Breast epithelium (tissue), 4 donors: ENCODE measurements around the gene ZNF750. TPM values are rescaled to one million over a fixed set of nuclear protein-coding genes. Genes with fewer than 3 reads are reported as not detected.

Experiments
- DNase-seq, 2 donors: peaks; one replicate each; pipeline ENCODE4 v3.0.0-alpha.2; 2019; ENCODE audit warnings: low spot score in 2 of 2
- H3K27ac ChIP-seq, 2 donors: fragments of 200-600 bp; sonication (generic) in 1 of 2; one replicate each; pipeline ENCODE4 v1.5.1; 2016 to 2019; ENCODE audit warnings: mild to moderate bottlenecking in 1 of 2
- H3K27me3 ChIP-seq, 2 donors: fragments of 200-600 bp; sonication (generic) in 1 of 2; one replicate each; pipeline versions ENCODE4 v1.5.1 to v1.6.0; 2017 to 2019; ENCODE audit warnings: control low read depth in 1 of 2, mild to moderate bottlenecking in 1 of 2
- H3K36me3 ChIP-seq: fragments of 200-600 bp; one replicate; pipeline ENCODE4 v1.5.1; 2019
- H3K4me1 ChIP-seq, 2 donors: fragments of 200-600 bp; sonication (generic); one replicate each; pipeline ENCODE4 v1.5.1; 2016 to 2019; ENCODE audit warnings: control low read depth in 1 of 2
- H3K4me3 ChIP-seq, 3 donors: fragments of 200-600 bp; sonication (generic); 1 replicate in 2 of 3; 2 replicates in 1 of 3; pipeline ENCODE4 v1.5.1; 2016 to 2019; ENCODE audit warnings: mild to moderate bottlenecking in 3 of 3, moderate library complexity in 2 of 3
- H3K9me3 ChIP-seq, 2 donors: fragments of 200-600 bp; sonication (generic) in 1 of 2; one replicate each; pipeline ENCODE4 v1.5.1; 2016 to 2019; ENCODE audit warnings: control low read depth in 1 of 2
- POLR2A ChIP-seq: fragments of 450-650 bp; IDR thresholded peaks from one replicate; pipeline ENCODE4 v1.6.1; 2016; ENCODE audit warnings: antibody characterized with exemption, mild to moderate bottlenecking, moderate library complexity
- POLR2AphosphoS5 ChIP-seq, 3 donors: sonication (generic); formaldehyde crosslinking; IDR thresholded peaks; one replicate each; pipeline ENCODE4 v1.6.1; 2017; ENCODE audit warnings: antibody characterized with exemption in 3 of 3
- intact Hi-C: fragments of 100-400 bp; cut with DNase I; formaldehyde crosslinking; loops from one replicate; pipeline ENCODE4 v1.15.1; 2023; ENCODE audit warnings: low total_unique reads
- total RNA-seq, 3 donors: library from RNA; depleted of rRNA; stranded (reverse); fragments of >200 nt; gene quantifications; one replicate each; pipeline ENCODE4 v1.1.0, GENCODE V29; 2016
- TF ChIP-seq, protein P1 (sequence below), 3 donors: fragments of 450-650 bp; IDR thresholded peaks; one replicate each; pipeline ENCODE4 v1.5.1; 2016 to 2017; ENCODE audit warnings: antibody characterized with exemption in 3 of 3, mild to moderate bottlenecking in 3 of 3, moderate library complexity in 3 of 3

ZNF750 gene
- total RNA-seq, 3 donors from 2014 or later, result 5.6 to 7.8 TPM; not detected in 1

DNA sequence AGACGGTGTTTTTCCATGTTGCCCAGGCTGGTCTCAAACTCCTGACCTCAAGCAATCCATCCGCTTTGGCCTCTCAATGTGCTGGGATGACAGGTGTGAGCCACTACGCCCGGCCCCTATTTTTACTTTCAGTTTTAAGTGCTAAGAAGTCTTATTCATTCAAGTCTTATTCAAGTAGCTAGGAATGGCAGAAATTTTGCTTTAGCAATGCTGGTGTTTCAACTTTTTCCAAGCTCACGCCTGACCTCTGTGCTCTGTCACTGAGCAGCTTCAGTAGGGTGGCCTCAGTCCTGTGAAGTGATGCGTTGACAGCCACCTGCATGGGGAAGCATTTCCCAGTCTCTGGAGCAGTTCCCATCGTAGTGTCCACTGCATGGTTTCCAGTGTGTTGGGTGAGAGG is 12.9 kb downstream of the ZNF750 start:
- H3K4me3 ChIP-seq, result no peak overlapping the region
- DNase-seq, result no peak
- intact Hi-C loops, result no loop called here
- H3K36me3 ChIP-seq, result no peaks in the 10 kb centered on the region
- TF ChIP-seq POLR2A (no peak), POLR2AphosphoS5 (IDR thresholded peaks at IDR 0.05) (no peak)
- TF ChIP-seq, protein P1, sequence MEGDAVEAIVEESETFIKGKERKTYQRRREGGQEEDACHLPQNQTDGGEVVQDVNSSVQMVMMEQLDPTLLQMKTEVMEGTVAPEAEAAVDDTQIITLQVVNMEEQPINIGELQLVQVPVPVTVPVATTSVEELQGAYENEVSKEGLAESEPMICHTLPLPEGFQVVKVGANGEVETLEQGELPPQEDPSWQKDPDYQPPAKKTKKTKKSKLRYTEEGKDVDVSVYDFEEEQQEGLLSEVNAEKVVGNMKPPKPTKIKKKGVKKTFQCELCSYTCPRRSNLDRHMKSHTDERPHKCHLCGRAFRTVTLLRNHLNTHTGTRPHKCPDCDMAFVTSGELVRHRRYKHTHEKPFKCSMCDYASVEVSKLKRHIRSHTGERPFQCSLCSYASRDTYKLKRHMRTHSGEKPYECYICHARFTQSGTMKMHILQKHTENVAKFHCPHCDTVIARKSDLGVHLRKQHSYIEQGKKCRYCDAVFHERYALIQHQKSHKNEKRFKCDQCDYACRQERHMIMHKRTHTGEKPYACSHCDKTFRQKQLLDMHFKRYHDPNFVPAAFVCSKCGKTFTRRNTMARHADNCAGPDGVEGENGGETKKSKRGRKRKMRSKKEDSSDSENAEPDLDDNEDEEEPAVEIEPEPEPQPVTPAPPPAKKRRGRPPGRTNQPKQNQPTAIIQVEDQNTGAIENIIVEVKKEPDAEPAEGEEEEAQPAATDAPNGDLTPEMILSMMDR (IDR thresholded peaks at IDR 0.05), result no peak
- peaks cover 0 to 4% of the 10 kb centered on the region in 2 donors for H3K4me1 ChIP-seq
- no peaks in the 10 kb centered on the region for H3K27me3 ChIP-seq
- H3K9me3 ChIP-seq, result no peaks in the 10 kb centered on the region
- no peak overlapping the region for H3K27ac ChIP-seq

DNA sequence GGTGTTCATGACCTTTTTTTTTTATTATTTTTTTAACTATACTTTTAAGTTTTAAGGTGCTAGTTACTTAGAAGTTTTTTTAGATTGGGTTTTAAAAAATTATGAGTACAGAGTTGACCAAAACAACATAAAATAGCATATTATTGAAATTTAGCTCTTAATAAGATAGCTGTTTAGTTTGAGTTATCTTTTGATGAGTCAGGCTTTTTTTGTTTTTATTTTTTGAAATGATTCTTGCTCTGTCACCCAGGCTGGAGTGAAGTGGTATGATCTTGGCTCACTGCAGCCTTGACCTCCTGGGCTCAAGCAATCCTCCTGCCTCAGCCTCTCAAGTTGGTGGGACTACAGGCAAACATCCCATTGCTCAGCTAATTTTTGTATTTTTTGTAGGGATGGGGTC is 13.6 kb downstream of the ZNF750 start:
- no peaks in the 10 kb centered on the region for H3K36me3 ChIP-seq
- H3K27ac ChIP-seq, result no peak overlapping the region
- H3K27me3 ChIP-seq, result no peaks in the 10 kb centered on the region
- H3K4me3 ChIP-seq, result no peak overlapping the region
- H3K9me3 ChIP-seq, result no peaks in the 10 kb centered on the region
- DNase-seq, result no peak
- TF ChIP-seq, protein P1 (IDR thresholded peaks at IDR 0.05), result no peak
- TF ChIP-seq POLR2AphosphoS5 (IDR thresholded peaks at IDR 0.05), result no peak
- no peak for TF ChIP-seq POLR2A
- intact Hi-C loops, result no loop called here
- H3K4me1 ChIP-seq, result peaks cover 0 to 4% of the 10 kb centered on the region in 2 donors

DNA sequence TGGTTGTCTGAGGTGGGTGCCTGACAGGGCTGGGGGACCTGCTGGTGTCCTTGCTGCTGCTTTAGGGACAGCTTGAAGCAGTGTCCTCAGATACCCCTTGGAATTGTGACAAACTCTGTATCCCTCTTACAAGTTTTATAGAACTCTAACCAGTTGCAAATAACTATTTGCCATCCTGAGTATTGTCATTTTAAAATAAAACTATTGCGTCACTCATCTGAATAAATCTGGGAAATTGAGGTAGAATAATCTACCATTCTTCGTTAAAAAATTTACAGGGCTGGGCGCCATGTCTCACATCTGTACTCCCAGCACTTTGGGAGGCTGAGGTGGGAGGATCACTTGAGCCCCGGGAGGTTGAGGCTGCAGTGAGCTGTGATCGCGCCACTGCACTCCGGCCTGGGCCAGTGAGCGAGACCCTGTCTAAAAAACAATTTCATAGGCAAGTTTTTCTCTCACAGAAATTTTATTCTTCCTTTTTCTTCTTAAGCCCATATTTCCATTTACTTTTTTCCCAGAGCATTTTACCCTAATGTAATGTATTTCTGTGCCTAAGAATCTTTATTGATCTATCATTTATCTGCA is 14.2 kb downstream of the ZNF750 start:
- Histone ChIP-seq H3K4me3 (no peak overlapping the region), H3K36me3 (no peaks in the 10 kb centered on the region), H3K27ac (no peak overlapping the region), H3K4me1 (peaks cover 0 to 4% of the 10 kb centered on the region in 2 donors), H3K9me3 (no peaks in the 10 kb centered on the region), H3K27me3 (no peaks in the 10 kb centered on the region)
- no peak for DNase-seq
- TF ChIP-seq POLR2AphosphoS5 (IDR thresholded peaks at IDR 0.05) (no peak), POLR2A (no peak)
- TF ChIP-seq, protein P1 (IDR thresholded peaks at IDR 0.05), result no peak
- intact Hi-C loops, result no loop called here

DNA sequence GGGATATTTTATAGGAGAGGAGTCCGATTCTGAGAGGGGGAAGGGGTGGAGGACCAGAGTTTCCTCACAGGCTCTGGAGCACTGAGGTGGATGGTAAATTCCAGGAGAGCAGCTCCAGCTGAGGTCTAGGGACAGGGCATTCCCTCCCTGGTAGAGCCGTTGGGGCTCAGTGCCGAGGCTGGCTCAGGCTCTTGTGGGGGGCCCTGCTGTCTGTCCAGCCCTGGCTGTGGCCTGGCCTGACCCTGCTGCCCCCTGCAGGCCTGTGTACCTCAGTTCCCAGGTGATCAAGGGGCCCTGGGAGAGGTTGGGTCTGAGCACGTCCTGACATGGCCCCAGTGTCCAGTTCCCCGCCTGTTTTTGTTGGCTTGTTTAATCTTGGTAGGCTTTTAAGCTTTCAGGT is 16.8 kb downstream of the ZNF750 start:
- Histone ChIP-seq H3K9me3 (peaks cover 8 to 13% of the 10 kb centered on the region in 2 donors), H3K27me3 (no peaks in the 10 kb centered on the region), H3K27ac (no peak overlapping the region), H3K4me3 (no peak overlapping the region), H3K36me3 (no peaks in the 10 kb centered on the region), H3K4me1 (no peaks in the 10 kb centered on the region)
- DNase-seq, result no peak
- TF ChIP-seq POLR2AphosphoS5 (IDR thresholded peaks at IDR 0.05) (no peak), POLR2A (no peak)
- TF ChIP-seq, protein P1 (IDR thresholded peaks at IDR 0.05), result no peak
- intact Hi-C loops, result no loop called here

DNA sequence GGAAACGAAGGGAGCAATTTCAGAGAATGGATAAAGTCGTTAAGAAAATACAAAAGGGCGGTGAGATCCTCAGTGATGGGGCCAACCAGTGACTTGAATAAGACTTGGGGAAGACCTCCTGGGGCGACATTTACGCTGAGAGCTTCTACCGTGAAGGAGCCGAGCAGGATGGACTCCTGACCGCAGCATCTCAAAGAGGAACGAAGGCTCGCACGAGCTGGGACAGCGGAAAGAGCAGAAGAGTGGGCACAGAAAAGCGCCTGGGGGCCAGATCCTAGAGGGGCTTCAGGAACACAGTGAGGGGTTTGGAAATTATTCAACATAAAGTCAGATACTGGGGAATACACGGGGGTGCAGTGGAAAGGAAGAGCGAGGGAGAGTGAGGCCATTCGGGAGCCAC is 17.5 kb downstream of the ZNF750 start:
- no peak overlapping the region for H3K27ac ChIP-seq
- H3K36me3 ChIP-seq, result no peaks in the 10 kb centered on the region

More for the DNA sequence above, 17.5 kb downstream of the ZNF750 start:
- Histone ChIP-seq H3K9me3 (peaks cover 8 to 13% of the 10 kb centered on the region in 2 donors), H3K4me3 (no peak overlapping the region), H3K4me1 (no peaks in the 10 kb centered on the region), H3K27me3 (no peaks in the 10 kb centered on the region)
- DNase-seq, result no peak
- intact Hi-C loops, result no loop called here
- TF ChIP-seq POLR2AphosphoS5 (IDR thresholded peaks at IDR 0.05) (no peak), POLR2A (no peak)
- TF ChIP-seq, protein P1 (IDR thresholded peaks at IDR 0.05), result no peak
